Gastroesophageal sphincter (tissue), 4 donors: Measurements from ENCODE around the gene MAP3K12. TPM values are rescaled to one million over a fixed set of nuclear protein-coding genes. Genes with fewer than 3 reads are reported as not detected.
A peak's percentile ranks its signal among the peaks of the same experiment; 100 is the strongest.

Experiments
- ATAC-seq: fragments of 150-250 bp; one replicate; pipeline ENCODE4 v1.9.1; 2016; ENCODE audit warnings: mild to moderate bottlenecking, moderate library complexity
- H3K27ac ChIP-seq, 4 donors: fragments of 200-600 bp; sonication (generic) in 3 of 4; 1 replicate in 3 of 4; 2 replicates in 1 of 4; pipeline ENCODE4 v1.5.1; 2016 to 2019
- H3K27me3 ChIP-seq: fragments of 200-600 bp; sonication (generic); one replicate; pipeline ENCODE4 v1.5.1; 2019
- H3K36me3 ChIP-seq, 2 donors: fragments of 200-600 bp; sonication (generic); one replicate each; pipeline ENCODE4 v1.5.1; 2019; ENCODE audit warnings: control low read depth in 1 of 2
- H3K4me1 ChIP-seq, 3 donors: fragments of 200-600 bp; sonication (generic); 1 replicate in 2 of 3; 2 replicates in 1 of 3; pipeline ENCODE4 v1.5.1; 2016 to 2019; ENCODE audit warnings: control low read depth in 2 of 3
- H3K4me3 ChIP-seq, 2 donors: fragments of 200-600 bp; sonication (generic); one replicate each; pipeline ENCODE4 v1.5.1; 2019; ENCODE audit warnings: mild to moderate bottlenecking in 1 of 2, moderate library complexity in 1 of 2
- H3K9me3 ChIP-seq, 3 donors: fragments of 200-600 bp; sonication (generic); one replicate each; pipeline ENCODE4 v1.5.1; 2017 to 2019; ENCODE audit warnings: control low read depth in 2 of 3
- EP300 ChIP-seq: sonication (generic); formaldehyde crosslinking; IDR thresholded peaks from one replicate; pipeline ENCODE4 v1.6.1; 2017; ENCODE audit warnings: antibody characterized with exemption, mild to moderate bottlenecking
- POLR2A ChIP-seq, 2 donors: fragments of 450-650 bp; IDR thresholded peaks; one replicate each; pipeline ENCODE4 v1.6.1; 2017; ENCODE audit warnings: antibody characterized with exemption in 2 of 2, mild to moderate bottlenecking in 2 of 2, moderate library complexity in 1 of 2
- POLR2AphosphoS5 ChIP-seq: sonication (generic); formaldehyde crosslinking; IDR thresholded peaks from one replicate; pipeline ENCODE4 v1.6.1; 2017; ENCODE audit warnings: antibody characterized with exemption
- WGBS, 2 donors: methylation state at CpG; one replicate each; pipeline ENCODE4 v1.1.5; 2018; ENCODE audit warnings: low coverage in 1 of 2; 5-methylcytosine and 5-hydroxymethylcytosine counted together
- total RNA-seq, 4 donors: library from RNA; depleted of rRNA; stranded (reverse); fragments of >200 nt; gene quantifications; one replicate each; pipeline ENCODE4 v1.1.0, GENCODE V29; 2016
- TF ChIP-seq, protein P1 (sequence below), 4 experiments: fragments of 200-600 bp in 2 of 4; fragments of 450-650 bp in 2 of 4; sonication (generic) in 1 of 4; IDR thresholded peaks; one replicate each; pipeline ENCODE4 v1.5.1; 2017 to 2019; ENCODE audit warnings: antibody characterized with exemption in 4 of 4, mild to moderate bottlenecking in 2 of 4, moderate library complexity in 2 of 4

The MAP3K12 gene
- total RNA-seq, 4 donors from 2014 or later: 14.8 to 41.9 (median 20.3) TPM

DNA sequence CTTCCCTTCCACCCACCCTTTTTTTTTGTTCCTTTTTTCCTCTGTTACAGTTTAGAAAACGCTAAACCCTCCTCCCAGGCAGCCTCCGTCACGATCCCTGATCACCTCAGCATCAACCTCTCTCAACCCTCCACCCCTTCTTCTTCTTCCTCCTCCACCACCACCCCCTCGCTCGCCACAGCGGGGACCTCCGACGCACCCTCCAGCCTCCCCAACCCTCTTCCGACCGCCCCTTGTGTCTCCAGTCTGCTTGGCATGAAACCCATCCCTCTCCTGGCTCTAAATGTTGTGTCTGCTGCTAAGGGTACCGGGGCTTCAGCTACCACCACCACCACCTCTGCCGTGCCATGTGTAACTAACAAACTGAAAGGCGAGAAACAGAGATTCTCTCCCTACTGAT lies 24.4 kb downstream of the MAP3K12 start:
- no peak overlapping the region for H3K4me3 ChIP-seq
- TF ChIP-seq EP300: no peak
- TF ChIP-seq, protein P1, sequence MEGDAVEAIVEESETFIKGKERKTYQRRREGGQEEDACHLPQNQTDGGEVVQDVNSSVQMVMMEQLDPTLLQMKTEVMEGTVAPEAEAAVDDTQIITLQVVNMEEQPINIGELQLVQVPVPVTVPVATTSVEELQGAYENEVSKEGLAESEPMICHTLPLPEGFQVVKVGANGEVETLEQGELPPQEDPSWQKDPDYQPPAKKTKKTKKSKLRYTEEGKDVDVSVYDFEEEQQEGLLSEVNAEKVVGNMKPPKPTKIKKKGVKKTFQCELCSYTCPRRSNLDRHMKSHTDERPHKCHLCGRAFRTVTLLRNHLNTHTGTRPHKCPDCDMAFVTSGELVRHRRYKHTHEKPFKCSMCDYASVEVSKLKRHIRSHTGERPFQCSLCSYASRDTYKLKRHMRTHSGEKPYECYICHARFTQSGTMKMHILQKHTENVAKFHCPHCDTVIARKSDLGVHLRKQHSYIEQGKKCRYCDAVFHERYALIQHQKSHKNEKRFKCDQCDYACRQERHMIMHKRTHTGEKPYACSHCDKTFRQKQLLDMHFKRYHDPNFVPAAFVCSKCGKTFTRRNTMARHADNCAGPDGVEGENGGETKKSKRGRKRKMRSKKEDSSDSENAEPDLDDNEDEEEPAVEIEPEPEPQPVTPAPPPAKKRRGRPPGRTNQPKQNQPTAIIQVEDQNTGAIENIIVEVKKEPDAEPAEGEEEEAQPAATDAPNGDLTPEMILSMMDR (IDR thresholded peaks at IDR 0.05): no peak
- no peak for TF ChIP-seq POLR2AphosphoS5
- TF ChIP-seq POLR2A (IDR thresholded peaks at IDR 0.05): no peak
- peaks cover 3 to 93% (median 9%) of the 10 kb centered on the region in 3 donors for H3K4me1 ChIP-seq
- WGBS, 2 donors: 45 to 47% methylated on average over 10 to 13 of the region's 13 CpGs
- H3K27ac ChIP-seq: peak overlapping the region in 3 of 4 donors; percentile 36 to 64 (median 49)
- H3K36me3 ChIP-seq: peaks cover 0 to 100% of the 10 kb centered on the region in 2 donors
- no peak for ATAC-seq
- no peaks in the 10 kb centered on the region for H3K27me3 ChIP-seq
- H3K9me3 ChIP-seq: no peaks in the 10 kb centered on the region

- no peak for ATAC-seq
- Histone ChIP-seq H3K4me3 (no peak overlapping the region), H3K36me3 (peaks cover 4 to 100% of the 10 kb centered on the region in 2 donors), H3K9me3 (no peaks in the 10 kb centered on the region), H3K27me3 (no peaks in the 10 kb centered on the region), H3K4me1 (peaks cover 3 to 91% (median 9%) of the 10 kb centered on the region in 3 donors), H3K27ac (peak overlapping the region in 2 of 4 donors; percentile 36 to 64)
- WGBS, 2 donors: 52 to 57% methylated on average over 2 of the region's 2 CpGs
- TF ChIP-seq, protein P1 (IDR thresholded peaks at IDR 0.05): no peak
- TF ChIP-seq POLR2AphosphoS5 (no peak), EP300 (no peak), POLR2A (IDR thresholded peaks at IDR 0.05) (no peak)
Observed at GRCh38 chr12:53474077-53474476, 25.2 kb downstream of the MAP3K12 start.

DNA sequence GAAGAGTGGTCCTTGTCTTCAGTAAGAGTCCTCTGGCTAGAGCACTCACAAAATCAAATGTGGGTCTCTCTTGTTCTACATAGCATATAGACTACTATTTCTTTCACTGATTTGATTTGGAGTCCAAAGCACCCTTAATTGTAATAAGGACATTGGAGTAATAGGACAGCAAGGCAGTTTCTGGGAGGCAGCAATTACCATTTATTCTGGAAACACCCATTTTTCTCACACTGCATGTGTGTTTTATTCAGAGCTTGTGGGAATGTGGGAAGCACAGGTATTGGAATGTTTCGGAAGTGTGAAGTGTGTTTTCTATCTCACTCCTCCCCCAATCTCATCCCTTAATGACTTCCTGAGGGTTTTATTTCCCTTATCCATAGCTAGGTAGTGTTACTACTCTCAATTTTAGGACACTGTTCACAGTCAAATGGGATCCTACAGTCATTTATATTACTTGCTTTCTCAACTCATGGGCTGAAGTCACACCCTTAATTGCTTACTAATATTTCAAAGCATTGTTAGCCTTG lies 27.1 kb downstream of the MAP3K12 start:
- no peak for ATAC-seq
- H3K36me3 ChIP-seq: peaks cover 7 to 100% of the 10 kb centered on the region in 2 donors

DNA sequence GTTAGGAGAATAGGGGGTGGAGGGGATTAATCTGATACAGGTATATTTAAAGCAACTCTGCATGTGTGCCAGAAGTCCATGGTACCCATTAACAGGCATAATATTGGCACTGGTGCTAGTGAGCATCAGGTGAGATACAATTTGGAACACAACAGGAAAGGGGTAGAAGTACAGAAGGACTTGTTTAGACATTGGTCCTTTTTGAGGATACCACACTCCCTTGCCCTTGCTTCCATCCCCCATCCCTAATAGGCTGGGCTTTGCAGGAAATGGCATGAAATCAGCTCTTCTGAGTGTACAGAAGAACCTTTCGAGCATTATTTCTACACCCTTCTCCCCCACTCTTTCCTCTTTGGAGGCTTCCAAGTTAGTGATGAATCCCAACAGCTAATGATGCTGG lies 31.0 kb downstream of the MAP3K12 start:
- WGBS, 2 donors: 33 to 50% methylated on average over 1 of the region's 1 CpG
- no peak for ATAC-seq
- Histone ChIP-seq H3K36me3 (peaks cover 10 to 100% of the 10 kb centered on the region in 2 donors), H3K27ac (no peak overlapping the region), H3K9me3 (no peaks in the 10 kb centered on the region), H3K27me3 (no peaks in the 10 kb centered on the region), H3K4me3 (no peak overlapping the region), H3K4me1 (peaks cover 0 to 80% (median 3%) of the 10 kb centered on the region in 3 donors)
- TF ChIP-seq EP300 (no peak), POLR2A (IDR thresholded peaks at IDR 0.05) (no peak), POLR2AphosphoS5 (no peak)
- TF ChIP-seq, protein P1 (IDR thresholded peaks at IDR 0.05): no peak

More for the DNA sequence above, 27.1 kb downstream of the MAP3K12 start:
- Histone ChIP-seq H3K9me3 (no peaks in the 10 kb centered on the region), H3K4me1 (peaks cover 3 to 80% (median 9%) of the 10 kb centered on the region in 3 donors), H3K4me3 (no peak overlapping the region), H3K27ac (no peak overlapping the region), H3K27me3 (no peaks in the 10 kb centered on the region)
- TF ChIP-seq EP300 (no peak), POLR2AphosphoS5 (no peak), POLR2A (IDR thresholded peaks at IDR 0.05) (no peak)
- TF ChIP-seq, protein P1 (IDR thresholded peaks at IDR 0.05): no peak
- WGBS, 2 donors: 88 to 93% methylated on average over 1 of the region's 1 CpG

DNA sequence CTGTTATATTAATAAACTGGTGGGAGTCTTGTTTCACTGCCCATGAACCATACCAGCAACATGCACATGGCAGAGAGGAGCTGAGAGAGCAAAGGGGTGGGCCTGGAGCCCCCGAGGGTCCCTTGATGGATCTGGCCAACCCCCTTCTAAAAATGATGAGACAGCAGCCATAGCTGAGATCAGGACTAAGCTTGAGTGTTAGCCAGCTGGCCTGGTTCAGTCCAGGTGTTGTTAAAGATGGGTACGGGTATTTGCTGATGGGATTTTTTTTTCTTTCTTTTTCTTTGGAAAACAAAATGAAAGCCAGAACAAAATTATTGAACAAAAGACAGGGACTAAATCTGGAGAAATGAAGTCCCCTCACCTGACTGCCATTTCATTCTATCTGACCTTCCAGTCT lies 31.4 kb downstream of the MAP3K12 start:
- H3K27ac ChIP-seq: no peak overlapping the region
- no peak overlapping the region for H3K4me3 ChIP-seq
- no peaks in the 10 kb centered on the region for H3K9me3 ChIP-seq
- peaks cover 13 to 100% of the 10 kb centered on the region in 2 donors for H3K36me3 ChIP-seq
- no peak for ATAC-seq
- H3K4me1 ChIP-seq: peaks cover 3 to 80% (median 3%) of the 10 kb centered on the region in 3 donors
- 22 to 73% methylated on average over 1 to 2 of the region's 2 CpGs for WGBS, 2 donors
- TF ChIP-seq POLR2AphosphoS5: no peak
- TF ChIP-seq, protein P1 (IDR thresholded peaks at IDR 0.05): no peak
- TF ChIP-seq POLR2A (IDR thresholded peaks at IDR 0.05): no peak
- TF ChIP-seq EP300: no peak
- no peaks in the 10 kb centered on the region for H3K27me3 ChIP-seq
